CD14-positive monocyte (primary cell): ENCODE measurements around the gene LYPD8. TPM values are rescaled to one million over a fixed set of nuclear protein-coding genes. Genes with fewer than 3 reads are reported as not detected.
A peak's percentile ranks its signal among the peaks of the same experiment; 100 is the strongest.
"Not testable (repeated sequence)": the region's sequence is repeated elsewhere in the genome, so short reads cannot be mapped to it uniquely, and the experiment has no call there.

Source experiments
- DNase-seq, 3 donors: peaks; one replicate each; pipeline ENCODE4 v3.0.0-alpha.2; 2011 to 2022
- H2AFZ ChIP-seq: 2 replicates; pipeline ENCODE4 v1.6.0; 2012; ENCODE audit warnings: mild to moderate bottlenecking, low read depth, low read length, inconsistent platforms; ENCODE audit not compliant: insufficient read depth, poor library complexity, severe bottlenecking
- H3K27ac ChIP-seq, 2 donors: 1 replicate in 1 of 2; 2 replicates in 1 of 2; pipeline ENCODE4 v1.5.1; 2012 to 2013; ENCODE audit warnings: low read length in 2 of 2, control low read depth in 1 of 2, inconsistent platforms in 1 of 2, low read depth in 1 of 2, mild to moderate bottlenecking in 1 of 2
- H3K27me3 ChIP-seq, 2 donors: one replicate each; pipeline versions ENCODE4 v1.6.0 to v1.6.1; 2011 to 2013; ENCODE audit warnings: low read length in 2 of 2; ENCODE audit not compliant: control insufficient read depth in 2 of 2, insufficient read depth in 2 of 2
- H3K36me3 ChIP-seq, 2 donors: replicated peaks in 1 of 2; 1 replicate in 1 of 2; 2 replicates in 1 of 2; pipeline versions ENCODE4 v1.5.1 to v1.6.1; 2012 to 2013; ENCODE audit warnings: low read length in 2 of 2, control low read depth in 1 of 2, inconsistent platforms in 1 of 2, mild to moderate bottlenecking in 1 of 2; ENCODE audit not compliant: insufficient read depth in 2 of 2, control insufficient read depth in 1 of 2
- H3K4me1 ChIP-seq, 2 donors: 1 replicate in 1 of 2; 2 replicates in 1 of 2; pipeline versions ENCODE4 v1.5.1 to v1.6.1; 2012 to 2013; ENCODE audit warnings: low read length in 2 of 2, control low read depth in 1 of 2, inconsistent platforms in 1 of 2, mild to moderate bottlenecking in 1 of 2, moderate library complexity in 1 of 2; ENCODE audit not compliant: insufficient read depth in 2 of 2, control insufficient read depth in 1 of 2
- H3K4me2 ChIP-seq: replicated peaks from 2 replicates; pipeline ENCODE3; 2012; ENCODE audit warnings: low read length, moderate library complexity, mild to moderate bottlenecking; ENCODE audit not compliant: poor library complexity, severe bottlenecking; ENCODE audit errors: extremely low read depth
- H3K4me3 ChIP-seq, 3 experiments: fragments of 200-600 bp in 1 of 3; sonication (generic) in 1 of 3; replicated peaks in 1 of 3; 1 replicate in 2 of 3; 2 replicates in 1 of 3; pipeline ENCODE4 v1.5.1; 2011 to 2013; ENCODE audit warnings: low read length in 3 of 3, mild to moderate bottlenecking in 3 of 3, control low read depth in 2 of 3, low read depth in 2 of 3, inconsistent platforms in 1 of 3, moderate library complexity in 1 of 3
- H3K79me2 ChIP-seq: 2 replicates; pipeline ENCODE4 v1.6.0; 2012; ENCODE audit warnings: mild to moderate bottlenecking, control low read depth, inconsistent platforms, low read length, moderate library complexity; ENCODE audit not compliant: insufficient read depth
- H3K9ac ChIP-seq: 2 replicates; pipeline ENCODE4 v1.6.0; 2017; ENCODE audit warnings: low read length, mild to moderate bottlenecking; ENCODE audit not compliant: insufficient read depth, poor library complexity, severe bottlenecking
- H3K9me3 ChIP-seq, 2 donors: replicated peaks in 1 of 2; 1 replicate in 1 of 2; 2 replicates in 1 of 2; pipeline versions ENCODE4 v1.5.1 to v1.6.1; 2012 to 2013; ENCODE audit warnings: low read length in 2 of 2, control low read depth in 1 of 2; ENCODE audit not compliant: control insufficient read depth in 1 of 2, insufficient read depth in 1 of 2
- H4K20me1 ChIP-seq: 2 replicates; pipeline ENCODE4 v1.6.0; 2012; ENCODE audit warnings: mild to moderate bottlenecking, low read length, control low read depth, moderate library complexity; ENCODE audit not compliant: insufficient read depth
- H3K27ac Mint-ChIP-seq, 7 donors: one replicate each; pipeline ENCODE4 v1.8.0; 2020; ENCODE audit warnings: mild to moderate bottlenecking in 7 of 7, mixed read lengths in 7 of 7, moderate library complexity in 6 of 7, inconsistent platforms in 2 of 7
- H3K27me3 Mint-ChIP-seq, 3 donors: one replicate each; pipeline ENCODE4 v1.8.0; 2021 to 2022; ENCODE audit warnings: low read depth in 3 of 3, mild to moderate bottlenecking in 3 of 3, mixed read lengths in 3 of 3, moderate library complexity in 3 of 3, inconsistent platforms in 1 of 3
- H3K36me3 Mint-ChIP-seq, 2 donors: one replicate each; pipeline ENCODE4 v1.8.0; 2020; ENCODE audit warnings: mixed read lengths in 2 of 2, inconsistent platforms in 1 of 2, mild to moderate bottlenecking in 1 of 2
- H3K4me1 Mint-ChIP-seq: one replicate; pipeline ENCODE4 v1.8.0; 2020; ENCODE audit warnings: mild to moderate bottlenecking, mixed read lengths
- H3K4me3 Mint-ChIP-seq, 2 donors: one replicate each; pipeline ENCODE4 v1.8.0; 2020; ENCODE audit warnings: mild to moderate bottlenecking in 2 of 2, mixed read lengths in 2 of 2, moderate library complexity in 1 of 2
- H3K9me3 Mint-ChIP-seq, 7 donors: one replicate each; pipeline ENCODE4 v1.8.0; 2020 to 2022; ENCODE audit warnings: mixed read lengths in 7 of 7, mild to moderate bottlenecking in 6 of 7, moderate library complexity in 6 of 7, inconsistent platforms in 2 of 7
- WGBS: methylation state at CpG from one replicate; pipeline ENCODE4 v1.1.5; 2013; ENCODE audit warnings: missing lambda C conversion rate; ENCODE audit not compliant: insufficient coverage; 5-methylcytosine and 5-hydroxymethylcytosine counted together
- intact Hi-C, 2 donors: fragments of 100-400 bp; cut with micrococcal nuclease; formaldehyde crosslinking; loops; one replicate each; pipeline versions ENCODE4 v1.15.0 to v1.15.1; 2023
- polyA plus RNA-seq, 3 donors: library from polyadenylated mRNA; depleted of rRNA in 1 of 3; unstranded in 2 of 3; stranded (reverse) in 1 of 3; fragments of 300-500 nt in 2 of 3; fragments of >200 nt in 1 of 3; fragmentation: Illumina TruSeq in 2 of 3; gene quantifications; 1 replicate in 2 of 3; 2 replicates in 1 of 3; pipeline ENCODE4 v1.2.3, GENCODE V29; 2012 to 2021
- TF ChIP-seq, protein P1 (sequence below): fragments of 200-600 bp; IDR thresholded peaks from one replicate; pipeline ENCODE4 v1.8.0; 2022; ENCODE audit warnings: antibody characterized with exemption, mild to moderate bottlenecking

Gene LYPD8
- polyA plus RNA-seq, 3 donors: 0.17 TPM; not detected in 2

DNA sequence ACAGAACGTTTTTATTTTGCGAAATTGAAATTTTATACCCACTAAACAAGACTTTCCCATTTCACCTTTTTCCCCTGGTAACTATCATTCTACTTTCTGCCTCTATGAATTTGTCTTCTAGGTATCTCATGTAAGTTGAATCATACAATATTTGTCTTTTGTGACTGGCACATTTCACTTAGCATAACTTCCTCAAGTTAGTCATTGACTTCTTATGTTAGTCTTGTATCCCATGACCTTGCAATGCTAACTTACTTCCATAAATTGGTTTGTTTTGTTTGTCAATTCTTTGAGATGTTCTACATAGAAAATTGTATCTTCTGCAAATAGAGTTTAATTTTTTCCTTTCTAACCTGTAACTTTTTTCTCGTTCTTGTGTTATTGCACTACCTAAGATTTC, 43.2 kb upstream of the LYPD8 start:
- H3K36me3 ChIP-seq: no peaks in the 10 kb centered on the region
- intact Hi-C loops: no loop called here
- H3K4me2 ChIP-seq: no peak overlapping the region
- no peak overlapping the region for H2AFZ ChIP-seq
- H3K4me1 Mint-ChIP-seq: peaks cover 44% of the 10 kb centered on the region
- H3K27ac Mint-ChIP-seq: peak overlapping the region in 6 of 7 donors; percentile 27 to 80 (median 70)
- WGBS: no CpG with 5 or more reads among the region's 3 CpGs
- no peak overlapping the region for H3K4me3 Mint-ChIP-seq
- H3K9me3 Mint-ChIP-seq: peaks cover 6 to 21% (median 9%) of the 10 kb centered on the region in 7 donors
- no peaks in the 10 kb centered on the region for H3K79me2 ChIP-seq
- H3K27me3 Mint-ChIP-seq: no peaks in the 10 kb centered on the region
- peaks cover 20 to 44% of the 10 kb centered on the region in 2 donors for H3K4me1 ChIP-seq
- DNase-seq: peak; percentile 57 to 74 (median 70)
- peaks cover 0 to 5% of the 10 kb centered on the region in 2 donors for H3K9me3 ChIP-seq
- peaks cover 0 to 10% of the 10 kb centered on the region in 2 donors for H3K36me3 Mint-ChIP-seq
- peak overlapping the region in 1 of 2 donors; percentile 76 for H3K27ac ChIP-seq
- TF ChIP-seq, protein P1, sequence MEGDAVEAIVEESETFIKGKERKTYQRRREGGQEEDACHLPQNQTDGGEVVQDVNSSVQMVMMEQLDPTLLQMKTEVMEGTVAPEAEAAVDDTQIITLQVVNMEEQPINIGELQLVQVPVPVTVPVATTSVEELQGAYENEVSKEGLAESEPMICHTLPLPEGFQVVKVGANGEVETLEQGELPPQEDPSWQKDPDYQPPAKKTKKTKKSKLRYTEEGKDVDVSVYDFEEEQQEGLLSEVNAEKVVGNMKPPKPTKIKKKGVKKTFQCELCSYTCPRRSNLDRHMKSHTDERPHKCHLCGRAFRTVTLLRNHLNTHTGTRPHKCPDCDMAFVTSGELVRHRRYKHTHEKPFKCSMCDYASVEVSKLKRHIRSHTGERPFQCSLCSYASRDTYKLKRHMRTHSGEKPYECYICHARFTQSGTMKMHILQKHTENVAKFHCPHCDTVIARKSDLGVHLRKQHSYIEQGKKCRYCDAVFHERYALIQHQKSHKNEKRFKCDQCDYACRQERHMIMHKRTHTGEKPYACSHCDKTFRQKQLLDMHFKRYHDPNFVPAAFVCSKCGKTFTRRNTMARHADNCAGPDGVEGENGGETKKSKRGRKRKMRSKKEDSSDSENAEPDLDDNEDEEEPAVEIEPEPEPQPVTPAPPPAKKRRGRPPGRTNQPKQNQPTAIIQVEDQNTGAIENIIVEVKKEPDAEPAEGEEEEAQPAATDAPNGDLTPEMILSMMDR: no peak
- no peaks in the 10 kb centered on the region for H3K27me3 ChIP-seq
- no peaks in the 10 kb centered on the region for H4K20me1 ChIP-seq
- no peak overlapping the region for H3K9ac ChIP-seq
- H3K4me3 ChIP-seq: no peak overlapping the region

DNA sequence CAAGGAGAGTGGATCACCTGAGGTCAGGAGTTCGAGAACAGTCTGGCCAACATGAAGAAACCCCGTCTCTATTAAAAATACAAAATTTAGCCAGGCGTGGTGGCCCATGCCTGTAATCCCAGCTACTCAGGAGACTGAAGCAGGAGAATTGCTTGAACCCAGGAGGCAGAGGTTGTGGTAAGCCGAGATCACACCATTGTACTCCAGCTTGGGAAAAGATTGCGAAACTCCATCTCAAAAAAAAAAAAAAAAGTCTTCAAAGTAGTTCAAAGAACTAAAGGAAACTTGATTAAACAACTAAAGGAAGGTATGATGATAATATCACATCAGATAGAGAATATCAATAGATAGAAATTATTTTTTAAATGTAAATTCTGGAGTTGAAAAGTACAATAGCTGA, 39.1 kb upstream of the LYPD8 start:
- H3K4me3 ChIP-seq, intact Hi-C loops, DNase-seq, H3K27ac Mint-ChIP-seq, H3K27ac ChIP-seq, H3K4me3 Mint-ChIP-seq, H3K9ac ChIP-seq, H3K36me3 ChIP-seq, H3K9me3 ChIP-seq, H3K79me2 ChIP-seq, H3K4me2 ChIP-seq, H3K27me3 ChIP-seq, H2AFZ ChIP-seq, H4K20me1 ChIP-seq, H3K36me3 Mint-ChIP-seq, H3K27me3 Mint-ChIP-seq: not testable (repeated sequence)
- H3K9me3 Mint-ChIP-seq: peaks cover 2 to 15% (median 8%) of the 10 kb centered on the region in 7 donors
- H3K4me1 Mint-ChIP-seq: peaks cover 47% of the 10 kb centered on the region
- H3K4me1 ChIP-seq: peaks cover 32 to 46% of the 10 kb centered on the region in 2 donors
- 100% methylated on average over 1 of the region's 5 CpGs for WGBS
